ENCODE results near the gene MARCHF6. TPM values are rescaled to one million over a fixed set of nuclear protein-coding genes. Genes with fewer than 3 reads are reported as not detected.
"Not testable (repeated sequence)": the region's sequence is repeated elsewhere in the genome, so short reads cannot be mapped to it uniquely, and the experiment has no call there.

Gene MARCHF6
- total RNA-seq, 2 experiments from 2014 or later, result 82.7 to 86.1 TPM

DNA sequence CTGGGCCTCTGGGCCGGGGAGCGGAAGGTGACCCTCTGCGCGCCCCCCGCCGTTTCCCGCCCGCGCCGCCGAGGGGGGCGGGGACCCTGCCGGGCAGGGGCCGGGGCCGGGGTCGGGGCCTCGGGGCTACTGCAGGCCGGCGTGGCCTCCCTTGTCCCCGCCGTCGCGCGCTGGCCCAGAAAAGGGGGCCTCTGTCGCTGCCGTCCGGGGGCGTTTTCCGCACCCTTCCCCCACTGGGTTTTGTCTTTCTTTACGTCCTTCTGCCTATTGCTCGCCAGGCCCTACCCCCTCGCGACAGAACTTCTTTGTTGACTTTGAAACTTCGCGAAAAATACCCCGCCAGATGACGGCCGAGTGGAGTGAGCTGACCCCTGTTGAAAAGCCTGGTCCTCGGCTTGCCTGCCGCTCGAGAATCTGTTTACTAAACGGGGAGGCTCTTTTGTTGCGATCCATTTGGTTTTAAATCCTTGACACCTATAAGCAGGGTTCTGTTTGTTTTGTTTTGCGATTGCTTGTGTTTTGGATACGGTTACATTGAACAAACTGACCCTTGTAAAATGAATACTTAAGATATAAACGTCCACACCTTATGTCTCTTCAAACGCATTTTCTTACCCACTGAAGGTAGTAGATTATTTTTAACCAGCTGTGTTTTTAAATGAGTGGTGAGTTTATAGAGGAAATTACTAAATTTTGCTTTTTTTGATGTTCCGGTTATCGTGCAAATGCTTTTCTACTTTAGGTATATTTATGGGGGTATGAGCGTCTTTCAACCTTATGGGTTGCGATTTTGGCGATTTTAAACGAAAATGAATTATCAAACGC, 765 bp downstream of the MARCHF6 start:
- peak overlapping the region; percentile 98 for H3K4me3 Mint-ChIP-seq
- H3K27me3 Mint-ChIP-seq, result no peaks in the 10 kb centered on the region
- H3K36me3 Mint-ChIP-seq, result peaks cover 14% of the 10 kb centered on the region
- peak; percentile 67 for DNase-seq
- H3K4me1 Mint-ChIP-seq, result peaks cover 36% of the 10 kb centered on the region
- H3K27ac Mint-ChIP-seq, result peak overlapping the region; percentile 99
- no peaks in the 10 kb centered on the region for H3K9me3 Mint-ChIP-seq

GRCh38 chr5:10355071-10355889, 1.8 kb downstream of the MARCHF6 start:
- Mint-ChIP-seq H3K36me3 (peaks cover 19% of the 10 kb centered on the region), H3K4me3 (peak overlapping the region; percentile 98), H3K27ac (peak overlapping the region; percentile 99), H3K27me3 (no peaks in the 10 kb centered on the region), H3K4me1 (peaks cover 42% of the 10 kb centered on the region), H3K9me3 (no peaks in the 10 kb centered on the region)
- DNase-seq, result peak; percentile 51

DNA sequence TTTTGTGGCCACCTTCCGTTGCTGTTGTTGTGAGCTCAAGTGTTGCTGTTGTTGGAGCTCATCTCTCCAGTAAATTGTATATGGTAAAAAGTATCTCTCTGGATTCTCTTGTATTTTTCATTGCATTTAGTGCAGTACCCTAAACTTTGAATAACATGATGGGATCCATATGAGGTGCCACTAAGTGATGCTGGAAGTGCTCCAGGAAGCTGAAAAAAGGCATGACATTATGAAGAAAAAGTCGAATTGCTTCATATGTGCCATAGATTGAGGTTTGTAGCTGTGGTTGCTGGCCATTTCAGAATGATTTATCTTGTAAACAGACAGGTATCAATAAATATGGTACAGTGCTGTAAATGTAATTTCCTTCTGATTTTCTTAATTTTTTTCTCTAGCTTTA, 5.5 kb downstream of the MARCHF6 start:
- Mint-ChIP-seq H3K27me3 (no peaks in the 10 kb centered on the region), H3K4me1 (peaks cover 62% of the 10 kb centered on the region), H3K36me3 (peaks cover 25% of the 10 kb centered on the region), H3K4me3 (no peak overlapping the region), H3K27ac (no peak overlapping the region), H3K9me3 (no peaks in the 10 kb centered on the region)
- no peak for DNase-seq

DNA sequence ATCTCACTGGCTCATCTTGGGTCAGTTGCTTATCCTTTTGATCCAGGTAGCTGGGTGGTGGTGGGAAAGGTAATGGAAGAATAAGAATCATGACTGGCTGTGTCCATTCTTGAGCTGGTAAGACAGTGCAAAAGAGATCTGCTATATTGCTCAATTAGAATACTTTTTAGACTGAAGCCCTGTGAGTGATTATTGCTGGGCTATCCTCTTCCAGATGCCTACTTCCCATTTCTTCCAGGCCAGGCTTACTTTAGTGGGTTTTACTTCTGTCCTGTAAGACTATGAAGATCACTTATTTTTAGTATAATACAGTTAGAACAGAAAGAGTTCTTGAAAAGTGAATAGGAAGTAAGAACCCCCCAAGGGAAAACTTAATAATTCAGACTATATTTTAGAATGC, 7.2 kb downstream of the MARCHF6 start:
- H3K4me3 Mint-ChIP-seq, result no peak overlapping the region
- H3K4me1 Mint-ChIP-seq, result peaks cover 61% of the 10 kb centered on the region
- no peaks in the 10 kb centered on the region for H3K27me3 Mint-ChIP-seq
- DNase-seq, result no peak
- no peaks in the 10 kb centered on the region for H3K9me3 Mint-ChIP-seq
- H3K27ac Mint-ChIP-seq, result peak overlapping the region; percentile 19
- peaks cover 22% of the 10 kb centered on the region for H3K36me3 Mint-ChIP-seq

- Mint-ChIP-seq H3K27me3 (no peaks in the 10 kb centered on the region), H3K4me3 (no peak overlapping the region), H3K27ac (no peak overlapping the region), H3K4me1 (peaks cover 61% of the 10 kb centered on the region), H3K36me3 (peaks cover 28% of the 10 kb centered on the region), H3K9me3 (no peaks in the 10 kb centered on the region)
- DNase-seq, result no peak
These were observed 10.2 kb downstream of the MARCHF6 start for GRCh38 chr5:10363519-10364185.

DNA sequence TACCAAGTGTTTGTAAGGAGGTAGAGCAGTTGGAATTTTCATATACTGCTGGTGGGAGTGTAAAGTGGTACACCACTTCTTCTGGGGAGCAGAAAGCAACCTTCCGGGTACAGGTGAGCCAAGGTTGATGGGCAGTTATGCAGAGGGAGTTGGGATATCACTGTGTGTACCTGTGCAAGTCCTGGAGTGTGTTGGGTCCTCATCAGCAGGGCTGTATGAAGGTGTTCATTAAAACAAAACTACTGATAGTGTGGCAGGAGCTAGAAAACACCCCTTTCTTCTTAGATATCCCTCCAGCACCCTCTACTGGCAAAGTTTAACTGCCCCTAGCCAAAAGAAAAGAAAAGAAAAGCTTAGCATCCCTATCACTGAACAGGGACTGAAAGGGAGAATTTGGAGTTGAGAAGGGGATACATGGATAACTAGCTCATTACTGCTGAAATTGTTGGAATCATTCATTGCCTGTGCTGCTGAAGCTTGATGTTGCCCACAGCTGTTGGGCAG, 10.7 kb downstream of the MARCHF6 start:
- Mint-ChIP-seq H3K4me1 (peaks cover 64% of the 10 kb centered on the region), H3K9me3 (no peaks in the 10 kb centered on the region), H3K36me3 (peaks cover 31% of the 10 kb centered on the region), H3K4me3 (no peak overlapping the region), H3K27ac (no peak overlapping the region), H3K27me3 (no peaks in the 10 kb centered on the region)
- DNase-seq, result no peak

DNA sequence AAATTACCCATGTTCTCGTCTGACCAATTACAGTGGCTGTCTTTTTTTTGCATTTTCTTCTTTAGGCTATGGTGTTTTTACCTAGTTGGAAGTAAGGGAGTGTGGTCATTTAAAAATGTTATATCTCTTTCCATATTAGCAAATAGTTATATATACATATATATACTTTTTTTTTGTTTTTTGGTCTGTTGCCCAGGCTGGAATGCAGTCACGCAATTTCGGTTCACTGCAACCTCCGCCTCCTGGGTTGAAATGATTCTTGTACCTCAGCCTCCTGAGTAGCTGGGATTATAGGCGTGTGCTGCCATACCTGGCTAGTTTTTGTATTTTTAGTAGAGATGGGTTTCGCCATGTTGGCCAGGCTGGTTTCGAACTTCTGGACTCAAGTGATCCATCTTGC, 12.3 kb downstream of the MARCHF6 start:
- H3K9me3 Mint-ChIP-seq, result no peaks in the 10 kb centered on the region
- H3K4me3 Mint-ChIP-seq, result no peak overlapping the region
- no peak overlapping the region for H3K27ac Mint-ChIP-seq
- peaks cover 62% of the 10 kb centered on the region for H3K4me1 Mint-ChIP-seq
- peaks cover 28% of the 10 kb centered on the region for H3K36me3 Mint-ChIP-seq
- no peak for DNase-seq
- no peaks in the 10 kb centered on the region for H3K27me3 Mint-ChIP-seq

GRCh38 chr5:10366310-10367272, 13.1 kb downstream of the MARCHF6 start:
- no peak overlapping the region for H3K4me3 Mint-ChIP-seq
- peaks cover 30% of the 10 kb centered on the region for H3K36me3 Mint-ChIP-seq
- peak overlapping the region; percentile 27 for H3K27ac Mint-ChIP-seq
- no peaks in the 10 kb centered on the region for H3K27me3 Mint-ChIP-seq
- DNase-seq, result no peak
- H3K9me3 Mint-ChIP-seq, result no peaks in the 10 kb centered on the region
- peaks cover 61% of the 10 kb centered on the region for H3K4me1 Mint-ChIP-seq

DNA sequence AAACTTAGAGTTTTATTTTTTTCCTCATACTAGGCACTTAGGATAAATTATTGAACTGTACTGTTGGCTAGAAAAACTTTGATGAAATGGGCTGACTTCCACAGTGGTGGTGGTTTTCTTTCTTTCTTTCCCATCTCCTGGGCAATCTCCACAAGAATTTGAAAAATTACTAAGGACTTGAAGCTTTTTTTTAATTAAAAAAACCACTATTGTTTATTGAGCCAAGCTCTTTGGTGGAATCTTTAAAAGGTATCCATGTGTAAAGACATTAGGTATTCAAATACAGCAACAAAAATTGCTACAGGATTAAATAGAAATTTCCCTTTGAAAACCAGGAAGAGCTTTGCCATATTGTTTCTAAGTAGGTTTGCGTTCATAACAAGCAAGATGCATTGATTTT, 14.1 kb downstream of the MARCHF6 start:
- Mint-ChIP-seq H3K4me1 (peaks cover 62% of the 10 kb centered on the region), H3K27me3 (no peaks in the 10 kb centered on the region), H3K9me3 (no peaks in the 10 kb centered on the region), H3K27ac (no peak overlapping the region), H3K36me3 (peaks cover 27% of the 10 kb centered on the region), H3K4me3 (no peak overlapping the region)
- DNase-seq, result no peak

DNA sequence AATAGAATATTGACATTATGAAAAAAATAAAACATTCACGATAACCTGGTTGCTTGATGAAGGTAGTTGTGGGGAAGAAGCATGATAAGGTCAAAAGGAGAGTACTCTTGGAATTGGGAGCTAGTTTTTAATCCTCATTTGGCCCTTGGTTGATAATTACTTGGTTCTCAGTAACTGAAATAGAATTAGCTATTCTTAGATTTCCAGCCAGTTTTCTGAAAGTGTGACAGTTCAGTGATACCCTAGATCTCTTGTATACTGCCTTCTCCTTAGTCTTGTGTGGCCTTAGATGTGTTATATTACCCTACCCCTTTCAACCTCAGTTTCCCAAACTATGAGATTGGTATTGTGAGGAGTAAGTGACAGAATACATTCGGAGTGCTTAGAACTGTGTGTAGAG, 17.4 kb downstream of the MARCHF6 start:
- H3K36me3 Mint-ChIP-seq, result peaks cover 41% of the 10 kb centered on the region
- no peak for DNase-seq
- no peak overlapping the region for H3K4me3 Mint-ChIP-seq
- H3K4me1 Mint-ChIP-seq, result peaks cover 67% of the 10 kb centered on the region
- no peak overlapping the region for H3K27ac Mint-ChIP-seq
- no peaks in the 10 kb centered on the region for H3K9me3 Mint-ChIP-seq
- H3K27me3 Mint-ChIP-seq, result no peaks in the 10 kb centered on the region

- not testable (repeated sequence) for DNase-seq, H3K9me3 Mint-ChIP-seq, H3K27me3 Mint-ChIP-seq, H3K4me3 Mint-ChIP-seq
- Mint-ChIP-seq H3K36me3 (peaks cover 45% of the 10 kb centered on the region), H3K27ac (peak overlapping the region; percentile 36), H3K4me1 (peaks cover 70% of the 10 kb centered on the region)
These were observed 17.9 kb downstream of the MARCHF6 start for GRCh38 chr5:10371369-10371768.

DNA sequence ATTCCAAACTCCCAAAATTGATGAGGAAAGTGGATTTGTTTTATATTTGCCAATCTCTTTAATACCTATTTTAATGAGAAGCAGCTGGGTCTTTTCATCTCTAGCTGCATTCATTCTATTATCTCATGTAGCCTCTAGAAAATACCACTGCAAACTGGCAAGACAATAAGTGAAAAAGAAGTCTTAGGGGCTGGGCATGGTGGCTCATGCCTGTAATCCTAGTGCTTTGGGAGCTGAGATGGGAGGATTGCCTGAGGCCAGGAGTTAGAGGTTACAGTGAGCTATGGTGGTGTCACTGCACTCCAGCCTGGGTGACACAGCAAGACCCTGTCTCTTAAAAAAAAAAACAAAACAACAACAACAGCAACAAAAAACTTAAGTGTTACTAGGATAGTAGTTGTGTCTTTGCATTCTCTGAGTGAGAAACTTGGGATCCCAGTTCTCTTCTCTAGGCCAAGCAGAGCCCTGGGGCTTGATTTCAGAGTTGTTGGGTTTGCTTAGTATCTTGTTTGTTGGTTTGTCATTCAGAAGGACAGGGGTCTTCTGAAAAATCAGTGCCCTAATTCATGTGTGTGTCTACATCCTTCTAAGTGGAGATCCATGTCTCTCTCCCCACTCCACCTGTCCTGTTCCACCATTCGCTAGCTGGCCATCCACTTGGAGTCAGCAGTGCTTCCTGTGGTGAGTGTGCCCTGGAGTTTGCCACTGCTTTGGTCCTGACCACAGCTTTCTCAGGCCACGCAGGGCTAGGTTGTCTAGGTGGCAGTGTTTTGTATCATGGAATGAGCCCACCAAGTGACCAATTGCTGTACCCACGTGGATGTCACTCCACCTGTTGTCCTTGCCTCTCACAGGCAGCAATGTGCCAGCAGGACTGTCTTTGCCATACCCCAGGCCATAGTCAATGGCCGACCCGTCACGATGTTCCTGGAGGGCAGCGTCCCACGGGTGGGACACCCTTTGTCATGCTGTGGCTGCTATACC, 19.5 kb downstream of the MARCHF6 start:
- Mint-ChIP-seq H3K27ac (peak overlapping the region; percentile 46), H3K4me3 (no peak overlapping the region), H3K27me3 (no peaks in the 10 kb centered on the region), H3K36me3 (peaks cover 49% of the 10 kb centered on the region), H3K4me1 (peaks cover 72% of the 10 kb centered on the region), H3K9me3 (no peaks in the 10 kb centered on the region)
- DNase-seq, result no peak
